C4-2B (cell line): Measurements from ENCODE around the gene RPS6KB2.

Source experiments
- H3K27ac ChIP-seq: fragments of 450-650 bp; 2 replicates; pipeline ENCODE4 v1.5.1; 2017
- ZFX ChIP-seq: fragments of 450-650 bp; IDR thresholded peaks from 2 replicates; pipeline ENCODE4 v1.6.1; 2017
- TF ChIP-seq, protein P1 (sequence below): fragments of 450-650 bp; conservative IDR thresholded peaks from 2 replicates; pipeline ENCODE4 v1.5.1; 2017; ENCODE audit warnings: mild to moderate bottlenecking

The RPS6KB2 gene

DNA sequence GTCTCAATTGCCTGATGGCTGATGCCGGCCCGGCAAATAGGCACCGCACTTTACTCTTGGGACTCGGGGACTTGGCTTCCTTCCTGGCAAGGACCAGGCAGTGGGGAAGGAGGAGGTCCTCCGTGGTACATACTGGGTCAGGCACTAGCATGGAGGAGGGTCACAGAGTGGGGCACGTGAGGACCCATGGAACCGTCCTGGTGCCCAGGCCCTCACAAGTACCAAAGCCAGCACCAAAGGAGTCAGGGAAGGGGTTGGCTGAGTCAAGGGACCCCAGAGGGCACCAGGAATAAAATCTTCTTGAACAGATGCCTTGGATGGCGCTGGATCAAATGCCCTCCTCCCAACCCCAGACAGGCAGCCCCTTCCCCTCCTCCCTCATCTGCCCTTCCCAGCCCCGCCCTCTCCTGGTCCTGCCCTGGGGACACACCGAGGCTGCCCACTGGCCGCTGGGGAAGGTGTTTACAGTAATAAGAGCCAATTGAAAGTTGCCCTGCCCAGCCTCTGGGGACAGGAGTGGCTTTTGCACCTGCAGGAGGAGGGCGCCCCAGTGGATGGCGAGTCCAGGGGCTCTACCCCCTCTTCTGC lies 18.4 kb upstream of the RPS6KB2 start:
- TF ChIP-seq, protein P1, sequence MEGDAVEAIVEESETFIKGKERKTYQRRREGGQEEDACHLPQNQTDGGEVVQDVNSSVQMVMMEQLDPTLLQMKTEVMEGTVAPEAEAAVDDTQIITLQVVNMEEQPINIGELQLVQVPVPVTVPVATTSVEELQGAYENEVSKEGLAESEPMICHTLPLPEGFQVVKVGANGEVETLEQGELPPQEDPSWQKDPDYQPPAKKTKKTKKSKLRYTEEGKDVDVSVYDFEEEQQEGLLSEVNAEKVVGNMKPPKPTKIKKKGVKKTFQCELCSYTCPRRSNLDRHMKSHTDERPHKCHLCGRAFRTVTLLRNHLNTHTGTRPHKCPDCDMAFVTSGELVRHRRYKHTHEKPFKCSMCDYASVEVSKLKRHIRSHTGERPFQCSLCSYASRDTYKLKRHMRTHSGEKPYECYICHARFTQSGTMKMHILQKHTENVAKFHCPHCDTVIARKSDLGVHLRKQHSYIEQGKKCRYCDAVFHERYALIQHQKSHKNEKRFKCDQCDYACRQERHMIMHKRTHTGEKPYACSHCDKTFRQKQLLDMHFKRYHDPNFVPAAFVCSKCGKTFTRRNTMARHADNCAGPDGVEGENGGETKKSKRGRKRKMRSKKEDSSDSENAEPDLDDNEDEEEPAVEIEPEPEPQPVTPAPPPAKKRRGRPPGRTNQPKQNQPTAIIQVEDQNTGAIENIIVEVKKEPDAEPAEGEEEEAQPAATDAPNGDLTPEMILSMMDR: no peak
- no peak for TF ChIP-seq ZFX

GRCh38 chr11:67410369-67410831 lies 17.9 kb upstream of the RPS6KB2 start:
- H3K27ac ChIP-seq: no peak overlapping the region
- TF ChIP-seq ZFX: no peak
- TF ChIP-seq, protein P1: no peak

More for the DNA sequence above, 18.4 kb upstream of the RPS6KB2 start:
- no peak overlapping the region for H3K27ac ChIP-seq

DNA sequence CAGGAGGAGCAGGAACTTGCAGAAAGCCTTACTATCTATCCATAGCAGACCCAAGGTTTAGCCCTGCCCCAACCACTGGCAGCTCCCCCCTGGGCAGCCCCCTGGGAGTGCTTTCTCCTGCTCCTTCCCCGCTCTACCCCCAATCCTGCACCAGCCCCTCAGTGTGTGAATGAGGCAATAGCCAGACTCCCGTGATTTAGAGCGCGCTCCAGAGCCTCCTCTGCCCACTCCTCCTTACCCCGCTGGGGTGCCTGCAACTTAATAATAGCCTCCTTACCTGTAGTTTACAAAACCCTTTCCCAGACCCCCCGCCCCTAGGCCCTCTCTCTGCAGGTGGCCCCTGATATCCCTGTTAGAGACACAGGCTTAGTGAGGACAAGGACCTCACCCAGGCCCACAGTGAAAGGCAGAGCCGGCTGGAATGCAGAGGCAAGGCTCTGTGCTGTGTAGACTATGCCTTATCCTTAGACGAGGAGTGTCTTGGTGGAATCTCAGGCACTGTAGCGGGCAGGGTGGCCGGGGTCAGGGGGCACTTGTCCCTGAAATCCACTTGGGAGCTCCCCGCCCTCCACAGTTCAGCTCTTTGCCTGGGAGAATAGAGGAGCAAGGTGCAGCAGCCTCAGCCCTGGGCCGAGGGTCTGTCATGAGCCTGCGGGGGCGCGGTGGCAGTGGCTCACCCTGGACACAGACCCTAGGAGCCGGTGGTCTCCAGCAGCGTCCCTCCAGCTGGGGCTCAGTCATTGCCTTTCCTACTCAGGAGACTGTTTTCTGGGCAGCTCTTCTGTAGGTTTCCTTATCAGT lies 17.1 kb upstream of the RPS6KB2 start:
- no peak for TF ChIP-seq ZFX
- TF ChIP-seq, protein P1: no peak
- H3K27ac ChIP-seq: no peak overlapping the region

DNA sequence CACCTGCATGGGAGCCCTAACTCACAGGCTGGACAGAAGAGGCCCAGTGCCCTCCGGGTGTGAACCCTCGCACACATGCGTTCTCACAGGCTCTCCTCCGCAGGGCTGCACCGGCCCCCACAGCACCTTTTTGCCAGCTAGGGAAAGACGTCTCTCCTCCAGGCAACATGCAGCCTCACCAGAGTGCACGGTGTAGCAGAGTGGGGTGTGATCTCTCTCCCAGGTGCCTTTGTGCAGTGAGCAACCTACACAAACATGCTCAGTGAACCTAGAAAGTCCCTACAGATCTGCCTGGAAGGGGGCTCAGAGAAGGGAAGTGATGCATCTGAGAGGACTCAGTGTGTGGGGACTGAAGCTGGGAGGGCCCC lies 16.5 kb upstream of the RPS6KB2 start:
- H3K27ac ChIP-seq: no peak overlapping the region
- no peak for TF ChIP-seq ZFX
- TF ChIP-seq, protein P1: no peak

- TF ChIP-seq, protein P1: no peak
- TF ChIP-seq ZFX: no peak
- H3K27ac ChIP-seq: no peak overlapping the region
These were observed 15.7 kb upstream of the RPS6KB2 start for GRCh38 chr11:67412495-67413179.

GRCh38 chr11:67413266-67413849 lies 14.9 kb upstream of the RPS6KB2 start:
- TF ChIP-seq, protein P1: no peak
- TF ChIP-seq ZFX: no peak
- no peak overlapping the region for H3K27ac ChIP-seq
